HT1080 (cell line): ENCODE results near the gene LINGO1. TPM values are rescaled to one million over a fixed set of nuclear protein-coding genes. Genes with fewer than 3 reads are reported as not detected.
A peak's percentile ranks its signal among the peaks of the same experiment; 100 is the strongest.

Experiments used
- DNase-seq: peaks from one replicate; pipeline ENCODE4 v3.0.0-alpha.2; 2015; ENCODE audit warnings: low read depth
- total RNA-seq: library from RNA; depleted of rRNA; stranded (reverse); fragments of >200 nt; shearing (Covaris generic); gene quantifications from 2 replicates; pipeline ENCODE4 v1.2.3, GENCODE V29; 2014

LINGO1 gene
- total RNA-seq, 1 experiment from 2014 or later, result 0.56 TPM

DNA sequence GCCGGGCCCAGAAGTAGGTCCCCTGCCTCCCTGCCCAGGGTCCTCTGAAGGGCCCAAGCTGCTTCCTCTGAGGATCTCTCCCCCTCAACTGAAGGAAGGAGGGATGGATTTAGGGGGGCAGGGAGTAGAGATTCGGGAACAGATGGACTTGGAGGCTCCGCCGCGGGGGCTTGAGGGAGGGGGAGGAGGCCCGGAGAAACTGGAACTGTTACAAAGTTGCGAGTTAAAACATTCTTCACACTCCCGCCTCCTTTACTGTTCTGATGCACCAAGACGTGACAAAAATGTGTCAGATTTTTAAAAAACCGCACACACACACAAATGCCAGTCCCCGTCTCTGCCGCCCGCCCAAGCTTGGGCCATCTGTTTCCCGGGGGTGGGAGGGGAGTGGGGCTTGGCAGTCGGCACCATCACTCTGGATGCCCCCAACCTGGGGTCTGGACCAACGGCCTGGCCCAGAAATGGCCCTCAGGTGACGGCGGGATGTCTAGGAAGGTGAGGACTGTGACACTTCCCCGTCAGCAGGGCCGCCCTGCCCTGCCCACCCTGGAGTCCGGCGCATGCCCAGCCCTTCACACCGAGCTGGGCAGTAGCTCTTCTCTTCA is 25.0 kb upstream of the LINGO1 start:
- no peak for DNase-seq

DNA sequence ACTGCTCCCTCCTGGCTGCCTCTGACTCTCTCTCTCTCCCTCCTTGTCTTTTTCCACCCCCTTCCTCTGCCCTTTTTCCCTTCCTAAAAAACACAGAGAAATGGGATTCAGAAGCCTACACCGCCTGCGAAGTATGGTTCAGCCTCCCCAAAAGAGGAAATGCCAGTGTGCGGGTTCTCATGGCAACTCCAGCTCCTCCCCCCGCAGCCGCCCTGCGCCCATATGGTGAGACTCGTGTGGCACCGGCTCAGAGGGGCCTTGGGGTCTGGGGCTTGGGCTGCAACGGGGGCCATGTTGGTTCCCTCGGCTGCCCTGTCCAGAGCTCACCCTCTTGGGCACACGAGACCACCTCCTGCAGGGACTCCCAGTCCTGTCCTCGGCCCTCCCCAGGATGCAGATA is 23.6 kb upstream of the LINGO1 start:
- no peak for DNase-seq

DNA sequence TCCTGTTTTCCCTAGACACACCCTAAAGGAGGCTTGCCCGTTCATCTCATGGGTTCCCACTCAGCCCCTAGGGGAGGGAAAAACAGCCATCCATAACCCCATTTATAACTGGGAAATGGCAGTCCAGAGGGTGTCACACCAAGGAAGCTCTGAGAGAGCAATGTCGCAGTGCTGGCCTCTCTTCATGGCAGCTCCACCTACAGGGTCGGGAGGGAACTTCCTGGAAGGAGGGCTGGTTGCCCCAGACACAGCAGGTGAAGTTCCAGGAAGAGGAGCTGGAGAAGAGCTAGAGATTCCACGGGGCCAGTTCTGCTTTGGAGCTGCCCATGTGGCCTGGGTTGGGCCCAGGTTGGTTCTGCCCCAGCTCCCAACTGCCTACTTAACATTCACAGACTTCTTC is 22.3 kb upstream of the LINGO1 start:
- DNase-seq, result no peak

DNA sequence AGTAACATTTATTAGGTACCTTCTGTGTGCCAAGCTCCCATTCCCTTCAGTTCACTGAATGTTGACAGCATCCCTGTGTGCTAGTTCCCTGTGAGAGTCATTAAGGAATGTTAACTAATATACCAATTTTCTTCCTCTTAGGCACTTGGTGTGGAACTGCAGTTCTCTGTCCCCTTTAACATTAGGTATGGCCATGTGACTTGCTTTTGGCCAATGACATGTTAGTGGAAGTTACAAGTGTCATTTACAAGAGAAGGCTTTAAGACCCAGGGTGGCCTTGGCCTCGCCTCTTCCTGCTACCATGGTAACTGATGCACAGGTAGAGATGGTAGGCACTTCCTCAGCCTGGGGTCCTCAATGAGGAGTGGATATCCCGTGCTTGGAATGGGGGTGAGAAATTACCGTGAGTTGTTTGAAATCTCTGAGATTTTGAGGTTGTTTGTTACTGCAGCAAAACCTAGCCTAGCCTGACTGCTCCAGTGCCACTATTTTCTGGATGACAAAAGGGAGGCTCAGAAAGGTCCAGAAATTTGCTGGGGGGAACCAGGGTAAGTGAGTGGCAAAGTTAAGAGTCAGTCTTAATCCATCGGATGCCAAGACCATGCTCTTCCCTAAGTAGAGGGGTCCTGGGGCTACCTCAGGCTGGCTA is 21.2 kb upstream of the LINGO1 start:
- no peak for DNase-seq

DNA sequence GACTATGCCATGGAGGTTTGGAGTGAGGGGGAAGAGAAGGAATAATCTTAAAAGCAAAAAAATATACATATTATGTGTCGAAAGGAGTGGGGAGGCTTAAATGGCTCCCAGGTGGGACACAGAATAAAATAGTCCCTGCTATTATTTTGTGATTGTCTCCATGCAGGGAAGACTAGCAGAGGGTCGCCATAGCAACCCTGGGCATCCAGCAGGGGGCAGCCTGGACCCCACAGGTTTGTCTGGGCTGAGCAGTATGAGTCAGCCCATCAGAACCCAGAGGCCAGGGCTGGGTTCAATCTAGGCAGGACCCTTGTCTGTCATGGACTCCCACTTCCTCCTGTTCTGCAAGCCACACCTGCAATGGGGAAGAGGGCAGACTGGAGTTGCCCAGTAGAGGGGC is 17.6 kb upstream of the LINGO1 start:
- peak; percentile 53 for DNase-seq

DNA sequence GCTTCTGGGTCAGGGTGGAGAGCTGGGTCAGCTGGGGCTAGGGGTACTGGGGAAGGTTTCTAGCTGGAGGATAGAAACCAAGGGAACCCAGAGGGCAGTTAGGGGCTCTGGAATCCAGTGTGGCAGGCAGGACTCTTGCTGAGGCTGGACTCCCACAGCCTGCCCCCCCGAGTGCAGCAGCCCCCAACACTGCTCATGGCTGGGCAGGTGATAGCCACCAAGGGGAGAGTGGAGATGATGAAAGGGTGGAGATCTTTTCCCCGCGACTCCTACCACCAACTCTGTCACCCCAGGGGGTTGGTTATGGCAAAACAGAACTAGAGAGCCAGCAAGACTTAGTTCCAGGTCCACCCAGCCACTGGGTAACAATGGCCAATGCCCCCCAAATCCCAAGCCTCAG is 16.9 kb upstream of the LINGO1 start:
- no peak for DNase-seq

DNA sequence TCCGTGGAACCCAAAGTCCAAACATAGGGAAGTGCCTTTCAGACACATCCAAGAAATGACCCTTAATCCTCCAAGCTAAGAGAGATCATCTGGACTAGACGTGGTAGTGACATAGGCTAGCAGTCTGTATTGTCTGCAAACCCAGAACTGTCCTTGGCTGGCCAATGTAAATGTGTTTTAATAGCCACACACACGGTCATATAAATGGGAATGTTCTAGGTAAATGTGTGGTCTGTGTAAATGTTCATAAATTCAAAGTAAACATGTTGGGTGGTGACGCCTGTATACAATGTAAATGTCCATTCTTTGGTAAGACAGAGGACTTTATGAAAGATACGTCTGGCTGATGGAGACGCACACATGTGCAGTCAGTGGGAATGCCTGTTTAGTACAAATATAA is 16.3 kb upstream of the LINGO1 start:
- no peak for DNase-seq

DNA sequence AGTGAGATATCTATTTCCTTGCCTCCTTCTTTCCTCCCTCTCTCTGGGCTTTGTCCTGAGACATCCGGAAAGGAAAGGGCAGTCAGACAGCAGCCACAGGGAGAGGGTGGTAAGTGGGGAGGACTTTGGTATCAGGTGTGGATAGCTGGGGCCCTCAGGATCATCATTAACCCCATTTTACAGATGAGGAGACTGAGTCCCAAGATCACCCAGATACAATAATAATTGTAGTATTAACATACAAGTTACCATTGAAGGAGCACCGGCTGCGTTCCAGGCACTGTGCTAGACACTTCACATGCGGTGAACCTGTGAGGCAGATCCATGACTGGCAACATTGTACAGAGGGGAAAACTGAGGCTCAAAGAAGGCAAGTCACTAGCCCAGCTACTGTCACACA is 15.2 kb upstream of the LINGO1 start:
- DNase-seq, result no peak

DNA sequence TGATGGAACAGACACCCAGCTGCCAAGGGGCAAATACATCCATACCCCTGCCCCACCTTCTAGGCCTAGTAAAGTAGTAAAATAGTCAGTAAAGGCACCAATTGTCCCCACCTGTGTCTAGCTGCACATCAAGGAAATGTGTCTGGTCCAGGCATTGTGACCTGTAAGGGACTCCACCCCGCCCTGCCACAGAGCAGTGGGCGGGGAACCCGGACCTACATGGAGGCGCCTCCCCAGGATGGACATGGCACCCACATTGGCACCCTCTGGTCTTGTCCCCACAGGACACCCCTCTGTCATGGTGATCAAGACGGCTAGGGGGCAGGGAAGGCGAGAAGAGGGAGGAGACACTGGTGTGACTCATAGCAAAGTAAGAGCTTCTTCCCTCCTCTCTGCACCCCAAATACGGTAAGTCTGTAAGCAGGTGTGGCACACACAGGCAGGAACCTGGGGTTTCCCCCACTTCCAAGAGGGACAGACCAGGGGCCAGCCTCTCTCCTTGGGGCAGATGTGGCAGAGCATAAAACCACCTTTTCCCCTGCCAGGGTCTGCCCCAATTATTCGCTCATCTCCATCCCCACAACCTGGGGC is 13.5 kb upstream of the LINGO1 start:
- no peak for DNase-seq

DNA sequence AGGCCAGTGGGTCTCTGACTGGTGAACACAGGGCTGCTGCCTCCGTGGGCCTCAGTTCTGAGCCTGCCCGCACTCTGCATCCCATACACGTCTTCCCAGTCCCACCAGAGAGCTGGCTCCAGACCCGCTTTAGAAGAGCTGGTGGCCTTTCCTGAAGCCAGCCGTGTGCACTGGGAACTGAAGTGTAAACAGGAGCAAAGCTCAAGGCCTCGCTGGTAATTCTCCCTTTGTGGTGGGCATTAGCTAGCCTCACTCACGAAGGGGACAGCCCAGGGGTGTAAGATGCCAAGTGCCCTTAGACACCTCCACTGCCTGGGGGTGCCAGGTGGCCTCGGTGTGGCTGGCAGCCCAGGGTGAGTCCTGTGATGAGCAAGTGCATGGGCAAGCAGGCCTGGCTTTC is 12.9 kb upstream of the LINGO1 start:
- DNase-seq, result no peak

DNA sequence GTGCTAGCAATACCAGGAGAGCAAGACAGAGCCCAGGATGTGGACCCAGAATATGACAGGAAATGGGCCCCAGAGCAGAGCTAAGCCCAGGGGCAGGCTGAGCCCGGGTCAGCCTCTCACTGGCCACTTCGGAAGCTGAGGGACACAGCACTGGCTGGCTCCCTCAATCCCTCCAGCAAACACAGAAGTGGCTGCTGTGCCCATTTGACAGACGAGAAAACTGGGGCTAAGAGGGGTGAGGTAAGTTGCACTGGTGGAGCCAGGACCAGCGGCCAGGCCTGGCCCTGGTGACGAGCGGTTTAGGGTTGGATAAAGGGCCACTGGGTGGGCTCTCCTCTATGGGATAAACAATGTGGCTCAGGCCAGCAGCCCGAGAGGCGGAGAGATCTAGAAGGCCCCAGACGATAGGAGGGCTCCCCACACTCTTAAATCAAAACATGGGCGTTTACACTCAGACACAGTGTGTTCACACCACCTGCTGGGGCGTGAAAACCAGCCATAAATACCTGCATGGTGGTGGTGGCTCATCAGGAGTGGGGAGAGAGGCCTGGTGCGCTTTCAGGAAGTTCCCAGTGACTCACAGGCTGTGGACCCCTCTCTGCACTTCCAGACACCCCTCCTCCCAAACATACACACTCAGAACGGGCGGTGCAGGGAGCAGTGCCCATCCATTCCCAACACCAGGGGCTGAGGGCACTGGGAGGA is 12.0 kb upstream of the LINGO1 start:
- DNase-seq, result peak; percentile 12

DNA sequence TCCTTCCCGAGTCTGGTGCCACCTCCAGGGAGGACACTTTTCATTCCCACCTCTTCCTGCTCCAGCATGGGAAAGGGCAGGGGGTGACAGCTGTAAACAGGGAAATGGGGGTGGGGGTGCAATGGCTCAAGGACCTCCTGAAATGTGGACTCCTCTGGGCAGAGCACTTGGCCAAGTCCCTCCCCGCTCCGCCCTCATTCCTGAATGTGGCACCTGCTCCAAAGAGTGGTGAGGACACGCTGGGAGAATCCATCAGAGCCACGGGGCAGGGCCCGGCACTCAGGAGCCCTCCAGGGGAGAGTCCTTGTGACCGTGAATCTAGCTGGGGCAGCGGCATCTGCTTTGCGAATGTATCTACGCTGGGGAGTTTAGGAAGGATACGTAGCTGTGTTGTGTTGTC is 11.1 kb upstream of the LINGO1 start:
- DNase-seq, result no peak

DNA sequence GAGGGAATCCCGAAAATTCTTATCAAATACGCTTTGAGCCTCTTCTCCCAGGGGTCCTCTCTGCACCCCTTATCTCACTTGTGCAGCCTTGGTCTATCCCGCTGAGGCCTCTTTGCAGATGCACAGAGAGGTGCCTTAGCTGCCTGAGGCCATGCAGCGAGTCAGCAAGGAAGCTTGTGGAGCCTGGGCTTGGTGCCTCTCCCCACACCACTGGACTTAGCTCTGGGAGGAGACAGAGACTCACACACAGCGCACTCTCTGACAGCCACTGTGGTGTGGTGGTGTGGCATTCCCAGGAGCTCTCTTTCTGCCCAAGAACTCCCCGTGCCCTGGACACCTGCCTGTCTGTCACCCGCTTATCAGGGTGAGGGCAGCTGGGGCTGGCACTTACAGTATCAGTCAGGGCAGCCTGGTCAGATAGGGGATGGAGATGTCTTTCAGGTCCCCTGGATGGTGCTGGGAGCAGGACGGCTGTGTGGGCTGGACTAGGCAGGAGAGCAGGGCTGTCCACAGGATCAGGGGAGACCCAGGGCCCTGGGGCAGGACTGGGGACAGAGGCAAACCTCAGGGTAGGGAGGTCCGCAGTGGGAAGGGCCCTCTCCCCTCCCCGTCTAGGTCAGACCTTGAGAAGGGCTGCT is 10.2 kb upstream of the LINGO1 start:
- no peak for DNase-seq

DNA sequence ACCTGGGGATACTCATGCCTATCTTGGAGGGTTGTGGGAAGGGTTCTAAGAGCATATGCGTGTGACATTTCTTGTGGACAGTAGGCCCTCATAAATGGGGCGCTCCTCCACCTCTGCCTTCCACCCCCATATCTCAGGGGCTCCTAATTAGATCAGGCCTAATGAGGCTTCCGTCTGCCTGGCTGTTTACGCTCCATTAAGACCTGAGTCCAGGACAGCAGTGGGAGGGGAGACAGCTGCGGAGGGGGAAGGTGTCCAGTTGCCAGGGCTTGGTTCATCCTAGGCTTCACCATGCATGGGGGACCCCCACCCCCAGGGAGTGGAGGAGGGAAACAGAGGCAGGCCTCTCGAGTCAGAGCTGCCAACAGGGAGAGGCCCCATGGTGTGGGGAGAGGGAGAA is 9.3 kb upstream of the LINGO1 start:
- DNase-seq, result no peak

DNA sequence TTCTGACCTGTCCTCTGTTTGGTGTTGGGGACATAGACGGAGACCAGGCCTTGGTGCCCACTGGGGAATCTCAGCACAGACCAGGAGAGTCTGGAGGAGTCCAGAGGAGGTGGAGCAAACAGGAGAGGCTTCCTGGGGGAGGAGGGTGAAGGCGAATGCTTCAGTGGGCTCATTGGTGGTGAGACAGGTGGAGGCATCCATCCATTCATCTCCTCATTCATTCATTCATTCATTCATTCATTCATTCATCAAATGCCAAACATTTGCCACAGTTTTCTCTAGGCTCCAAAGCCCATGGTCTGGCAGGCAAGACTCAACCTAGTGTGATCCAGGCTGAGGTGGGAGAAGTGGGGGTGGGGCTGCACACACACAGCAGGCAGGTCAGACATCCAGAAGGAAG is 7.9 kb upstream of the LINGO1 start:
- no peak for DNase-seq

DNA sequence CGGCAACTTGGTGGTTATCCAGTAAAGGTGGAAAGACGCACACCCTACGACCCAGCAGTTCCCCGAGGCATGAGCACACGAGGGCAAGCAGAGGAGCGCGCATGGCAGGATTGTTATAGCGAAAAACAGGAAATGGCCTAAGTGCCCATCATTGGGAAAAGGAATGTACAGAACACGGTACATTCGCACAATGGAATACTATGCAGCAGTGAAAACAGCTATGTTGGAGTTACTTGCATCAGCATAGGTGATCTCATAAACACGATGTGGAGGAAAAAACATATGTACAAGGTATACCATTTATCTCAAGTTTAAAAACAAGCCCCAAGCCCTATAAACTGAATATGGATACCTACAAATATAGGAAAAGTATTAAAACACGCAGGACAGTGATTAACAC is 6.7 kb upstream of the LINGO1 start:
- no peak for DNase-seq

DNA sequence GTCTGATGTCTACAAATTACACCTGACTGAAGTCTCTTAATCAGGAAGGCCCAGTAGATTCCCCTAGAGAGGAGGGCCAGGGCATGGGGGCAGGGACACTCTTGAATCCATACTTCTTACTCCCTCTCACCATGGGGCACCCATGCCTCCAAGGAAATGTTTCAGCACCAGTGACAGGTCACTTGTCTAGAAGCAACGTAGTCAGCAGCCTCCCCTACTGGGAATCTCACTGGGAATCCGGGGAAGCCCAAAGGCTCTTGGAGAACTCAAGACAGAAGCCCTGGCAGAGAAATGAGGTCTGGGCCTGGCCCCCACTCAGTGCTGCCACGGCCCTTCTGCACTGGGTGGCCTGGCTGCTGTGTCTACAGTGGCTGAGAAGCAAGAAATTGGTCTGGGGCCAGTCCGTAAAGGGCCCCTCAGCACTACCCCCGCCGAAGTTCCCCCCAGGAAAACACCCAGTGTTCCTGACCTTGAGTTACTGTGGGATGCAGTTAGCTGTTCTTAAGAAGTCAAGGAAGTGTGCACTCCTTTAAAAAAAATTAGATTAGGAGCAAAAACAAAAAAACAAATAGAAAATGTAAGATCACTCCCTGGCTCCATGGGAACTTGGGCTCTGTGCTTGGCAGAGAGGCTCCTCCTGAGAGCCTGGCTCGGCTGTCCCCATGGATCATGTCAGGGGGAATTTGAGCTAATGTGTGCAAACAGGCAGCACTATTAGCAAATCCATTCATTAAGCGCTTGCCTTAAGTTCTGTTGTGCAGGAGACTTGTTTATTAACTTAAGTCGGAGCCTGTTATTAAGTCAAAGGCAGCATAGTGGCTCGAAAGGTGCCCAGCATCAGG is 5.4 kb upstream of the LINGO1 start:
- DNase-seq, result no peak

DNA sequence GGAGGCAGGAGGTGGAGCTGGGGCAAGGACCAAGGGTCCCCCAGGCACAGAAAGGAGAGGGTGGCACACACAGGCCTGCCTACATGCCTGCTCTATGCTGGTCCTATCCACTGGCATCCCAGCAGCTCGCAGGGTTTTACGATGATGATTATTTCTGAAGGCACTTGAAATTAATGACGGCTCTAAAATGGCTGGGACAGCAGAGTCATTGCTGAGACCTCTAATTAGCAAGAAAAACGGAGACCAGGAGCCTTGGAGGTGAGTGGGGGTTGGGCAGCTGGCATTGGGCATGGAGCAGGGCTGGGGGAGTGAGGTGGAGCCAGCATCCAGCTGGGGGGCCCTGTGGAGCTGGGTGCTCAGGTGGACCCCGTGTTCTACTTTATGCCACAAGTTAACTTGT is 3.5 kb upstream of the LINGO1 start:
- DNase-seq, result no peak

DNA sequence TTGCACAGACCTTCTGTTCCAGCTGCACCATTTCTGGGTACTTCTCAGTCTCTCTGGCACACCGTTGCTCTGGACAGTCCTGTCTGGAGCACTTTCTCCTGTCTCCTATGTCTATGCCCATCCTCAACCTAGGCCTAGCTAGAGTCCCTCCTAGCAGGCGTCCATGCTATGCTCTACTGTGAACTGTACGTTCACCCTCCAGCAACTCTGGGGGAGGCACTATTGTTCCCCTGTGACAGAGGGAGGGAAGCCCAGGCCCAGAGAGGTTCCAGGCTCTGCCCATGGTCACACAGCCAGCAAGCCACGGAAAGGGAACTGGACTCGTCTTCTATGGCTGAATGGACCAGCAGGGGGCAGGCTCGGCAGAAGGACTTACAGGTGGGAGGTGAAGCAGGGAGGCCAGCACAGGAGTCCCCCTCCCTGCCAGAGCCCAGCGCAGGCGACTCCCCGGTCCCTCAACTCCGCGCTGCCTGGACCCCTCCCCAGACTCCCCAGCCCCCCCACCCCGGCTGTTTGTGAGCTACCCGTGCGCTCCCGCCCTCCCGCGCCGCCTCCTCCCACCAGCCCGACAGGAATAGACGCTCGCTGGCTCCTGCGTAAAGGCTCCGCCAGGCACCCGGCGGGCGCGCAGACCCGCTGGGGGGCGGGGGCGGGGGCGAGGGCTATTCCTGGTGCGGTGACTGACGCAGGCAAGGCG is 1.7 kb upstream of the LINGO1 start:
- DNase-seq, result peak; percentile 23

DNA sequence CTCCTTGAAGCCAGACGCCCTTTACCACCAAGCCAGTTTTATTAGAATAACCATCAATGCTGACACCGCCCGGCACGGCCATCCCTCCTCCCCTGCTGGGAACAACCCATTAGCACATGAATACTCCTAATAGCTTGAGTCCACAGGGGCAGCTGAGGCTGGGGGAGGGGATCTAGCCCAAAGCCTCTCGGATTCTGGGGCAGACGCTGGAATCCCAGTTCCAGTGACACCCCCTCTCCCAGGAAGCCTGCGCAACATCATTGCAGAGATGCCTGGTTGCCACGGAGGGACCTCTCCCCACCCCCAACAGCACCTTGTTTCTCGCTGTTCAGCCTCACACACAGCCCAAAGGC is 1.2 kb upstream of the LINGO1 start:
- no peak for DNase-seq
